NCI-H2107 (cell line): ENCODE results near the gene TCHP.
"Not testable (repeated sequence)": the region's sequence is repeated elsewhere in the genome, so short reads cannot be mapped to it uniquely, and the experiment has no call there.

Experiments
- DNase-seq: peaks from one replicate; lab custom pipeline; 2025; lab: John Stamatoyannopoulos, UW

The TCHP gene

GRCh38 chr12:109879351-109880042 lies 20.6 kb upstream of the TCHP start:
- no peak for DNase-seq

GRCh38 chr12:109880043-109880931 lies 19.8 kb upstream of the TCHP start, which contains the start of gene GLTP:
Gene GLTP (minus strand): TSS chr12:109880541. CDS start chr12:109880374, 167 bp downstream.
- DNase-seq: peak; percentile 85

- DNase-seq: no peak
Observed at GRCh38 chr12:109880938-109881337, 19.1 kb upstream of the TCHP start.

GRCh38 chr12:109881752-109882151 lies 18.3 kb upstream of the TCHP start:
- no peak for DNase-seq

- no peak for DNase-seq
Observed at GRCh38 chr12:109883461-109883860, 16.6 kb upstream of the TCHP start.

- no peak for DNase-seq
Observed at GRCh38 chr12:109885616-109886015, 14.5 kb upstream of the TCHP start.

- no peak for DNase-seq
Observed at GRCh38 chr12:109888179-109889020, 11.7 kb upstream of the TCHP start.

- DNase-seq: no peak
Observed at GRCh38 chr12:109890620-109891170, 9.4 kb upstream of the TCHP start.

GRCh38 chr12:109891731-109892130 lies 8.3 kb upstream of the TCHP start:
- not testable (repeated sequence) for DNase-seq

- no peak for DNase-seq
Observed at GRCh38 chr12:109892165-109892715, 7.8 kb upstream of the TCHP start.

GRCh38 chr12:109892748-109893147 lies 7.3 kb upstream of the TCHP start:
- no peak for DNase-seq

- no peak for DNase-seq
Observed at GRCh38 chr12:109893261-109893995, 6.6 kb upstream of the TCHP start.

- DNase-seq: no peak
Observed at GRCh38 chr12:109894939-109895338, 5.1 kb upstream of the TCHP start.

- DNase-seq: no peak
Observed at GRCh38 chr12:109896188-109896587, 3.9 kb upstream of the TCHP start.

- DNase-seq: no peak
Observed at GRCh38 chr12:109897029-109897428, 3.0 kb upstream of the TCHP start.

- DNase-seq: not testable (repeated sequence)
Observed at GRCh38 chr12:109899345-109899744, 729 bp upstream of the TCHP start.

- no peak for DNase-seq
Observed at GRCh38 chr12:109900752-109901580, 892 bp downstream of the TCHP start.

- no peak for DNase-seq
Observed at GRCh38 chr12:109902891-109903418, 2.9 kb downstream of the TCHP start.

- DNase-seq: no peak
Observed at GRCh38 chr12:109905301-109905700, 5.2 kb downstream of the TCHP start.
